HG02571 (cell line): Measurements from ENCODE around the gene PHACTR2.
"Not testable (repeated sequence)": the region's sequence is repeated elsewhere in the genome, so short reads cannot be mapped to it uniquely, and the experiment has no call there.

ENCODE experiments used
- ATAC-seq: cut with Tn5 transposase; IDR thresholded peaks from one replicate; pipeline ENCODE4 v1.9.1; 2021; ENCODE audit warnings: mild to moderate bottlenecking, moderate library complexity; ENCODE audit not compliant: unreplicated experiment

Gene PHACTR2

GRCh38 chr6:143697076-143697800, 19.5 kb downstream of the PHACTR2 start:
- ATAC-seq: no peak

GRCh38 chr6:143698329-143698728, 20.6 kb downstream of the PHACTR2 start:
- no peak for ATAC-seq

GRCh38 chr6:143698759-143699429, 21.1 kb downstream of the PHACTR2 start:
- no peak for ATAC-seq

- no peak for ATAC-seq
Measured at GRCh38 chr6:143699430-143699825, 21.7 kb downstream of the PHACTR2 start.

- ATAC-seq: no peak
Measured at GRCh38 chr6:143700684-143701348, 23.1 kb downstream of the PHACTR2 start.

GRCh38 chr6:143701349-143702234, 23.8 kb downstream of the PHACTR2 start:
- ATAC-seq: no peak

GRCh38 chr6:143705569-143705968, 27.8 kb downstream of the PHACTR2 start:
- no peak for ATAC-seq

GRCh38 chr6:143707697-143708096, 29.9 kb downstream of the PHACTR2 start:
- no peak for ATAC-seq

- ATAC-seq: no peak
Measured at GRCh38 chr6:143708889-143709288, 31.1 kb downstream of the PHACTR2 start.

- ATAC-seq: no peak
Measured at GRCh38 chr6:143711714-143712113, 33.9 kb downstream of the PHACTR2 start.

GRCh38 chr6:143718472-143718871, 40.7 kb downstream of the PHACTR2 start:
- no peak for ATAC-seq

- ATAC-seq: no peak
Measured at GRCh38 chr6:143721642-143722041, 43.9 kb downstream of the PHACTR2 start.

GRCh38 chr6:143724876-143725275, 47.1 kb downstream of the PHACTR2 start:
- ATAC-seq: no peak

- no peak for ATAC-seq
Measured at GRCh38 chr6:143726015-143726647, 48.4 kb downstream of the PHACTR2 start.

- no peak for ATAC-seq
Measured at GRCh38 chr6:143727035-143727434, 49.3 kb downstream of the PHACTR2 start.

- ATAC-seq: no peak
Measured at GRCh38 chr6:143731789-143732188, 54.0 kb downstream of the PHACTR2 start.

- no peak for ATAC-seq
Measured at GRCh38 chr6:143732536-143732935, 54.8 kb downstream of the PHACTR2 start.

- no peak for ATAC-seq
Measured at GRCh38 chr6:143733510-143733909, 55.7 kb downstream of the PHACTR2 start.

GRCh38 chr6:143734641-143735063, 56.9 kb downstream of the PHACTR2 start:
- ATAC-seq: no peak

- not testable (repeated sequence) for ATAC-seq
Measured at GRCh38 chr6:143738072-143738690, 60.4 kb downstream of the PHACTR2 start.
